Loucy (cell line): Measurements from ENCODE around the gene AGGF1.

Experiments
- EZH2phosphoT487 ChIP-seq: fragments of 200-600 bp; IDR thresholded peaks from 2 replicates; pipeline ENCODE4 v1.6.1; 2018; ENCODE audit warnings: antibody characterized with exemption, mild to moderate bottlenecking, moderate library complexity, borderline replicate concordance
- TF ChIP-seq, protein P1 (sequence below): fragments of 200-600 bp; sonication (generic); conservative IDR thresholded peaks from 2 replicates; pipeline ENCODE4 v1.5.1; 2014; ENCODE audit warnings: mild to moderate bottlenecking, antibody characterized with exemption, low read length

DNA sequence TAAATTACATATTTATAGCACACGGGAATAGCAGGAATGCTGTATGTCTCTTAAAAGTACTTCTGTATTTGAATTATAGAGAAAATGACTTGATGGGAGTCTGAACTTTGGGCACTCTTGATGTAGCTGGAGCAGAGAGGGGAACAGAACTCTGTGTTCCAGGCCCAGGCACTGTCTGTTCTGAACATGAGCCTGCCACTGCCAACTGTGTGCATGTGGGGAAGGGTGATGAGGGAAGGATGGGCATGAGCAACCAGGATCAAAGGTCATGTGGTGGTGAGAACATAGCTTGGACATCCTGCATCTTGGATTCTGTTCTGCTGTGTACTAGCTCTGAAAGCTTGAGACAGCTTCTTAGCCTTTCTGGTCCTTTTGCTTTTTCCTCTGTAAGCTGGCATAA is 73.3 kb downstream of the AGGF1 start:
- TF ChIP-seq, protein P1, sequence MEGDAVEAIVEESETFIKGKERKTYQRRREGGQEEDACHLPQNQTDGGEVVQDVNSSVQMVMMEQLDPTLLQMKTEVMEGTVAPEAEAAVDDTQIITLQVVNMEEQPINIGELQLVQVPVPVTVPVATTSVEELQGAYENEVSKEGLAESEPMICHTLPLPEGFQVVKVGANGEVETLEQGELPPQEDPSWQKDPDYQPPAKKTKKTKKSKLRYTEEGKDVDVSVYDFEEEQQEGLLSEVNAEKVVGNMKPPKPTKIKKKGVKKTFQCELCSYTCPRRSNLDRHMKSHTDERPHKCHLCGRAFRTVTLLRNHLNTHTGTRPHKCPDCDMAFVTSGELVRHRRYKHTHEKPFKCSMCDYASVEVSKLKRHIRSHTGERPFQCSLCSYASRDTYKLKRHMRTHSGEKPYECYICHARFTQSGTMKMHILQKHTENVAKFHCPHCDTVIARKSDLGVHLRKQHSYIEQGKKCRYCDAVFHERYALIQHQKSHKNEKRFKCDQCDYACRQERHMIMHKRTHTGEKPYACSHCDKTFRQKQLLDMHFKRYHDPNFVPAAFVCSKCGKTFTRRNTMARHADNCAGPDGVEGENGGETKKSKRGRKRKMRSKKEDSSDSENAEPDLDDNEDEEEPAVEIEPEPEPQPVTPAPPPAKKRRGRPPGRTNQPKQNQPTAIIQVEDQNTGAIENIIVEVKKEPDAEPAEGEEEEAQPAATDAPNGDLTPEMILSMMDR: no peak
- TF ChIP-seq EZH2phosphoT487: no peak
